Neuronal stem cell (in vitro differentiated cells): ENCODE data around the gene CDC27.

Source experiments
- DNase-seq: peaks from one replicate; pipeline ENCODE4 v3.0.0-alpha.2; 2013; ENCODE audit warnings: low spot score
- H2AFZ ChIP-seq: one replicate; pipeline ENCODE4 v1.6.1; 2013; ENCODE audit warnings: mild to moderate bottlenecking, low read length, inconsistent platforms
- H2AK5ac ChIP-seq: 2 replicates; pipeline ENCODE4 v1.6.1; 2013; ENCODE audit warnings: low read depth, mild to moderate bottlenecking, inconsistent platforms, low read length, moderate library complexity, mixed read lengths
- H2BK120ac ChIP-seq: 2 replicates; pipeline ENCODE4 v1.6.1; 2013; ENCODE audit warnings: low read depth, mild to moderate bottlenecking, inconsistent platforms, low read length, moderate library complexity, mixed read lengths
- H2BK12ac ChIP-seq: one replicate; pipeline ENCODE4 v1.6.1; 2013; ENCODE audit warnings: low read length, inconsistent platforms
- H2BK15ac ChIP-seq: 2 replicates; pipeline ENCODE4 v1.6.1; 2013; ENCODE audit warnings: mild to moderate bottlenecking, low read length, inconsistent platforms, mixed read lengths
- H2BK5ac ChIP-seq: one replicate; pipeline ENCODE4 v1.6.1; 2013; ENCODE audit warnings: inconsistent platforms, mild to moderate bottlenecking, low read length, moderate library complexity
- H3K14ac ChIP-seq: one replicate; pipeline ENCODE4 v1.6.1; 2013; ENCODE audit warnings: low read length, inconsistent platforms
- H3K18ac ChIP-seq: 2 replicates; pipeline ENCODE4 v1.6.1; 2013; ENCODE audit warnings: low read length, inconsistent platforms
- H3K23ac ChIP-seq: 2 replicates; pipeline ENCODE4 v1.6.1; 2013; ENCODE audit warnings: low read depth, mild to moderate bottlenecking, mixed read lengths, low read length, inconsistent platforms; ENCODE audit not compliant: poor library complexity
- H3K27ac ChIP-seq: replicated peaks from 3 replicates; pipeline ENCODE4 v1.5.1; 2013; ENCODE audit warnings: low read length, inconsistent platforms
- H3K27me3 ChIP-seq, 3 experiments: 2 replicates each; pipeline ENCODE4 v1.6.1; 2013; ENCODE audit warnings: low read length in 3 of 3, mild to moderate bottlenecking in 2 of 3, inconsistent platforms in 1 of 3, low read depth in 1 of 3, mixed read lengths in 1 of 3, moderate library complexity in 1 of 3; ENCODE audit not compliant: control insufficient read depth in 3 of 3, insufficient read depth in 3 of 3
- H3K36me3 ChIP-seq, 2 donors: replicated peaks in 1 of 2; 2 replicates each; pipeline ENCODE4 v1.6.1; 2013; ENCODE audit warnings: low read length in 2 of 2; ENCODE audit not compliant: control insufficient read depth in 2 of 2, insufficient read depth in 2 of 2
- H3K4ac ChIP-seq: 2 replicates; pipeline ENCODE4 v1.6.1; 2013; ENCODE audit warnings: inconsistent platforms, mild to moderate bottlenecking, low read length, moderate library complexity
- H3K4me1 ChIP-seq, 2 donors: 1 replicate in 1 of 2; 2 replicates in 1 of 2; pipeline ENCODE4 v1.6.1; 2013; ENCODE audit warnings: low read length in 2 of 2, low read depth in 1 of 2; ENCODE audit not compliant: control insufficient read depth in 2 of 2, insufficient read depth in 1 of 2
- H3K4me2 ChIP-seq: one replicate; pipeline ENCODE4 v1.6.1; 2013; ENCODE audit warnings: mild to moderate bottlenecking, low read length, inconsistent platforms; ENCODE audit not compliant: insufficient read depth, poor library complexity, severe bottlenecking
- H3K4me3 ChIP-seq, 2 donors: 2 replicates each; pipeline ENCODE4 v1.5.1; 2013; ENCODE audit warnings: low read length in 2 of 2, mild to moderate bottlenecking in 2 of 2, inconsistent platforms in 1 of 2, moderate library complexity in 1 of 2
- H3K79me1 ChIP-seq: one replicate; pipeline ENCODE4 v1.6.1; 2013; ENCODE audit warnings: low read depth, mild to moderate bottlenecking, inconsistent platforms, low read length, moderate library complexity
- H3K9ac ChIP-seq: one replicate; pipeline ENCODE4 v1.6.1; 2013; ENCODE audit warnings: mild to moderate bottlenecking, low read depth, low read length, inconsistent platforms; ENCODE audit not compliant: poor library complexity
- H3K9me3 ChIP-seq, 2 donors: replicated peaks in 1 of 2; 2 replicates each; pipeline versions ENCODE3 to v1.6.1; 2013; ENCODE audit warnings: low read length in 2 of 2, mild to moderate bottlenecking in 2 of 2, inconsistent platforms in 1 of 2, low read depth in 1 of 2, mixed read lengths in 1 of 2, moderate library complexity in 1 of 2; ENCODE audit not compliant: control insufficient read depth in 2 of 2, insufficient read depth in 1 of 2
- H4K8ac ChIP-seq: one replicate; pipeline ENCODE4 v1.6.1; 2013; ENCODE audit warnings: low read depth, mild to moderate bottlenecking, inconsistent platforms, low read length, moderate library complexity
- H4K91ac ChIP-seq: one replicate; pipeline ENCODE4 v1.6.1; 2013; ENCODE audit warnings: low read length, low read depth, mild to moderate bottlenecking, inconsistent platforms; ENCODE audit not compliant: poor library complexity
- WGBS, 2 donors: extraction: QIAGEN DNeasy Blood & Tissue Kit; methylation state at CpG; one replicate each; pipeline ENCODE4 v1.1.7; 2013; ENCODE audit warnings: missing lambda C conversion rate in 2 of 2, mixed read lengths in 1 of 2; ENCODE audit not compliant: insufficient read length in 2 of 2, insufficient replicate concordance in 1 of 2; ENCODE audit errors: extremely low coverage in 2 of 2; 5-methylcytosine and 5-hydroxymethylcytosine counted together

CDC27 gene

GRCh38 chr17:47235923-47236322 is 46.8 kb upstream of the CDC27 start:
- Histone ChIP-seq H2AFZ (no peak overlapping the region), H3K18ac (no peak overlapping the region), H3K23ac (no peak overlapping the region), H3K9me3 (no peaks in the 10 kb centered on the region), H3K27ac (no peak overlapping the region), H2AK5ac (no peak overlapping the region), H2BK15ac (no peak overlapping the region), H3K4ac (no peak overlapping the region), H3K36me3 (no peaks in the 10 kb centered on the region), H2BK5ac (no peak overlapping the region), H3K27me3 (peaks cover 0 to 5% (median 0%) of the 10 kb centered on the region in 3 experiments), H3K9ac (no peak overlapping the region), H2BK12ac (no peak overlapping the region), H4K91ac (no peak overlapping the region), H3K4me3 (no peak overlapping the region), H3K4me2 (no peak overlapping the region), H3K4me1 (no peaks in the 10 kb centered on the region), H4K8ac (no peak overlapping the region), H3K14ac (no peak overlapping the region), H2BK120ac (no peak overlapping the region), H3K79me1 (no peaks in the 10 kb centered on the region)
- no peak for DNase-seq
- no CpG with 5 or more reads among the region's 2 CpGs for WGBS, 2 donors

- no peaks in the 10 kb centered on the region for H3K36me3 ChIP-seq
- no peak overlapping the region for H3K9ac ChIP-seq
- no peak overlapping the region for H4K91ac ChIP-seq
- WGBS, 2 donors: no CpG with 5 or more reads among the region's 3 CpGs
- no peak overlapping the region for H3K4me3 ChIP-seq
- no peak overlapping the region for H3K27ac ChIP-seq
- H3K79me1 ChIP-seq: no peaks in the 10 kb centered on the region
- no peak overlapping the region for H3K4me2 ChIP-seq
- H3K27me3 ChIP-seq: peaks cover 0 to 5% (median 0%) of the 10 kb centered on the region in 3 experiments
- H2BK12ac ChIP-seq: no peak overlapping the region
- no peak overlapping the region for H2AFZ ChIP-seq
- H2BK15ac ChIP-seq: no peak overlapping the region
- no peak overlapping the region for H2AK5ac ChIP-seq
- no peak overlapping the region for H3K14ac ChIP-seq
- H2BK120ac ChIP-seq: no peak overlapping the region
- DNase-seq: no peak
- no peaks in the 10 kb centered on the region for H3K4me1 ChIP-seq
- H4K8ac ChIP-seq: no peak overlapping the region
- H3K18ac ChIP-seq: no peak overlapping the region
- H3K23ac ChIP-seq: no peak overlapping the region
- H3K9me3 ChIP-seq: no peaks in the 10 kb centered on the region
- H3K4ac ChIP-seq: no peak overlapping the region
- no peak overlapping the region for H2BK5ac ChIP-seq
These were observed 46.4 kb upstream of the CDC27 start for GRCh38 chr17:47235506-47235905.

GRCh38 chr17:47232465-47232864 is 43.4 kb upstream of the CDC27 start:
- Histone ChIP-seq H3K4me3 (no peak overlapping the region), H4K91ac (no peak overlapping the region), H2BK120ac (no peak overlapping the region), H3K18ac (no peak overlapping the region), H2BK15ac (no peak overlapping the region), H3K14ac (no peak overlapping the region), H2BK12ac (no peak overlapping the region), H3K4ac (no peak overlapping the region), H3K23ac (no peak overlapping the region), H3K79me1 (no peaks in the 10 kb centered on the region), H4K8ac (no peak overlapping the region), H3K36me3 (no peaks in the 10 kb centered on the region), H2AK5ac (no peak overlapping the region), H3K9ac (no peak overlapping the region), H2AFZ (no peak overlapping the region), H2BK5ac (no peak overlapping the region), H3K4me2 (no peak overlapping the region), H3K27ac (no peak overlapping the region), H3K27me3 (no peaks in the 10 kb centered on the region), H3K4me1 (peaks cover 3 to 7% of the 10 kb centered on the region in 2 donors), H3K9me3 (no peaks in the 10 kb centered on the region)
- no CpG with 5 or more reads among the region's 2 CpGs for WGBS, 2 donors
- no peak for DNase-seq

GRCh38 chr17:47231866-47232265 is 42.8 kb upstream of the CDC27 start:
- Histone ChIP-seq H3K4me3 (no peak overlapping the region), H2BK120ac (no peak overlapping the region), H4K91ac (no peak overlapping the region), H2AFZ (no peak overlapping the region), H2BK12ac (no peak overlapping the region), H3K14ac (no peak overlapping the region), H3K4me1 (peaks cover 3 to 7% of the 10 kb centered on the region in 2 donors), H2BK15ac (no peak overlapping the region), H2BK5ac (no peak overlapping the region), H3K27me3 (no peaks in the 10 kb centered on the region), H3K23ac (no peak overlapping the region), H3K18ac (no peak overlapping the region), H3K4ac (no peak overlapping the region), H3K79me1 (no peaks in the 10 kb centered on the region), H3K36me3 (no peaks in the 10 kb centered on the region), H3K4me2 (no peak overlapping the region), H2AK5ac (no peak overlapping the region), H3K9me3 (no peaks in the 10 kb centered on the region), H3K9ac (no peak overlapping the region), H4K8ac (no peak overlapping the region), H3K27ac (no peak overlapping the region)
- DNase-seq: no peak
- no CpG with 5 or more reads among the region's 3 CpGs for WGBS, 2 donors
